GM23248 (cell line): Measurements from ENCODE around the gene MVD.

ENCODE experiments used
- EZH2 ChIP-seq: fragments of 200-600 bp; sonication (generic); IDR thresholded peaks from 2 replicates; pipeline ENCODE4 v1.6.1; 2018; ENCODE audit warnings: antibody characterized with exemption, mild to moderate bottlenecking; ENCODE audit not compliant: insufficient read depth, poor library complexity, severe bottlenecking
- EZH2phosphoT487 ChIP-seq: fragments of 200-600 bp; sonication (generic); IDR thresholded peaks from 2 replicates; pipeline ENCODE4 v1.6.1; 2018; ENCODE audit warnings: antibody characterized with exemption, moderate library complexity, mild to moderate bottlenecking, low read depth; ENCODE audit not compliant: insufficient read depth

DNA sequence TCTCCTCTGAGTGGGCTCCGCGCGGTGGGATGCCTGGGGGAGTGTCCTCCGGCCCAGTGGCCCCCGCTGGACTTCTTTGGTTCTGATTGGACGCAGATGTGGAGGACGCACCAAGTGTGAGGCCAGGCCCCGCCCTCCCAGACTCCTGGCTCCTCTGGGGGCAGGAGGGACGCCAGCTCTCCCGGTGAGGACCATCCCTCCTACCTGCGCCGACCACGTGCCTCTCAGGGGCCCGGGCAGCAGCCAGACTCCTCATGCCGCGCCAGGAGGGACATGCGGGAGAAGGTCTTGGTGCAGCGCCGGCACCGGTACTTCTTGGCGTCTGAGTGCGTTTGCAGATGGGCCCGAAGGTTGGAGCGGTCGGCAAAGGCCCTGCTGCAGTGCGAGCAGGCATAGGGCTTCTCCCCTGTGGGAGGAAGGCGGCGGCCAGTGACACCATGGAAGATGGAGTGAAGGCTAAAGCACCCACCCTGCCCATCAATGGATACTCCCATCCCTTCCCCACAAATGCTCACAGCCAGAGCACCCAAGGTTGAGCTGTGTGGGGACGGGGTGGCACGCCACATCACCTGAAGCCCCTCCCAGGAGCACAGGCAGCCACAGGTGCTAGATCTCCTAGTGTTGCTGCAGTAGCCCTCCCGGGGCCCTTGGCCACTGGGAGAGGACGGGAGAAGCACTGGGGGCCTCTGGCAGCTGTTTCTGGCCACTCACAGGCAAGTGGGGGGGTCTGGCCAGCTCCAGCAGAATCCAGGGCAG is 15.5 kb upstream of the MVD start:
- TF ChIP-seq EZH2 (no peak), EZH2phosphoT487 (no peak)
